H54 (cell line): ENCODE data around the gene BDNF.

Source experiments
- DNase-seq: peaks from one replicate; pipeline ENCODE4 v3.0.0; 2011; ENCODE audit warnings: low spot score, mixed read lengths; ENCODE audit not compliant: insufficient read length
- FAIRE-seq: peaks from 3 replicates; lab custom pipeline; 2011; peaks lifted over from hg19 to GRCh38; lab: Jason Lieb, UNC
- POLR2A ChIP-seq: IDR thresholded peaks from 2 replicates; pipeline ENCODE4 v1.6.1; 2011; ENCODE audit warnings: low read depth, mild to moderate bottlenecking, low read length

The BDNF gene

DNA sequence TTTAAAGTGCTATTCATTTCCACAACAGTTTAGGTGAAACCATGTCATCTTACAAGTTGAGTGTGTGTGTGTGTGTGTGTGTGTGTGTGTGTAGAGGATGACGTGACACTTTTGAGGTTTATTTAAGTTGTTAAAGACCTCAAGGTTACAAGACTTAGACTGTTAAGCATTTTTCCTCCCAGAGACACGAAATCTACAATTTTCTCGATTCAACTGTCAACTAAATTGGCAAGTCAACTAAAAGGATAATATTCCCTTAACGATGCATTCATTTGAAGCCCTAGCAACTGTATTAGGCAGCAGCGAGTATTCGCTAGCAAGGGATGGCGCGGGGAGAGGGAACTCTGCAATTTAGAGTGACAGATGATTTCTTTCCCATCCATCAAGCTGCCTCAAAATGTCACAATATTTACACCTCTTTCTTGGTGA is 17.6 kb upstream of the BDNF start:
- no peak for DNase-seq
- TF ChIP-seq POLR2A: no peak
- FAIRE-seq: no peak

DNA sequence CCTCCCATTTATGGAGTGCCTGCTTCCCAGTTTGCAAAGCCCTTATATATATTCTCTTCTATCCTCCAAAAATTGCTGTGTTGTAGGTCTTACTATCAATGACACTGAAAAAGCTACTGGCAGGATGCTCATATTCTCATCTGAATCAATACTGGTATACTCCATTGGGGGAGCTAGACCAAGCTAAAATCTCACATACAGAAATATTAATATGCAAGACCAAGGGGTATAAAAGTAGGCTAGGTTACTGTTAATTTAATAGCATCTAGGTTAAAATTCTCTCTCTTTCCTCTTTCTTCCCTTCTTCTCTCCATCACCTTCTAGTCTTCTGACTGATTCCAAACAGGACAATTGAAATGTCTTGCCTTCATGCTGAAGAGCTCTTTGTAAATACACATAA is 17.1 kb upstream of the BDNF start:
- FAIRE-seq: no peak
- no peak for DNase-seq
- TF ChIP-seq POLR2A: no peak

DNA sequence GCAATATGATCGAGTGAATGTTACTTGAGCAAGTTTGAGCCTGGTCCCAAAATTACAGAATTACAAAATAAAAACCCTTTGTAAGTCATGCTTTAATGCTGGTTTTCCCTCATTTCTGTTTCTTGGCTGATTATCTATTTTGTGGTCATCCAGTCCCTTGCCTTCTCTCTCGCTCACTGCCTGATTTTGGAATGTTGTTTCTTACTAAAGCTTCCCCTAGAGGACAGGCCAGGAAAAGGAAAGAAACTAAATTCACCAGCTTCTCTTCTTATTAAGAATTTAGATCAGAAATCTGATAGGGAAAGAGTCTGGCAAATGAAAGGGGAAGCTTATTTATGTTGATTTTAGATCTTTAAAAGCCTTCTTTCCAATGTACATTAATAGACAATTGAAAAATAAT is 16.6 kb upstream of the BDNF start:
- FAIRE-seq (no peak), DNase-seq (no peak)
- TF ChIP-seq POLR2A: no peak

DNA sequence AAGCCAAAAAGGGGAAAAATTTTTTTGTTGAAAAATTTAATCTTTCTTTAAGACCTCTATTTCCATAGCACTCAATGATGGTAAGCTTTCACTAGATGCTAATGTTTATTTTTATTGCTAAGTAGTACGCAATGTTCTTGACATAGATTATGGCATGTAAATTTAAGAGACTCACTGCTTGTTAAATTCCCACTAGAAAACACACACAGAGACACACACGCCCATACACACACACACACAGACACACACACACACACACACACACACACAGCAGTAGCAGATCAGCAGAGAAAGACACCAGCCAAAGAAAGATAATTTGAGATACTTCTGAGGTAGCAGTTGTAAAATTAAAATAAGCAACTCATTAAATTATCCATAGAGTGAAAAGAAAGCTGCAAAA is 16.0 kb upstream of the BDNF start:
- DNase-seq (no peak), FAIRE-seq (no peak)
- TF ChIP-seq POLR2A: no peak

DNA sequence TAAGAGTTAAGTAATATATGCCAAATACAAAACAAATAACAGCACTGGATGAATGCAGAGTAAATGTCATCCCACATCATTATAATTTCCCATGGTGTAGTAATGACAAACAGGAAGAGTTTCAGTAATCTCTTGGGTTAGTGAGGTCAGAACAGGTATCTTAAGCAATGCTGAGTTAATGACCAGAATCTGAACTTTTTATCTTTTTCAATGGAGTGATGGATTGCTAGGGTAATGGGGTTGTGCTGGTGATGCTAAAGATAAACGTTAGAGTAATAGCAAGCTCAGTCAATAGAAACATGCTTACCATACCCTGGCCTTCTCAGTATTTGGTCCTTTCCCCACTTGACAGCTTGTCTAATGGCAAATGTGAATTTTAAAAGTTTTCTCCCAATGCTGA is 11.5 kb upstream of the BDNF start:
- DNase-seq (no peak), FAIRE-seq (no peak)
- TF ChIP-seq POLR2A: no peak

DNA sequence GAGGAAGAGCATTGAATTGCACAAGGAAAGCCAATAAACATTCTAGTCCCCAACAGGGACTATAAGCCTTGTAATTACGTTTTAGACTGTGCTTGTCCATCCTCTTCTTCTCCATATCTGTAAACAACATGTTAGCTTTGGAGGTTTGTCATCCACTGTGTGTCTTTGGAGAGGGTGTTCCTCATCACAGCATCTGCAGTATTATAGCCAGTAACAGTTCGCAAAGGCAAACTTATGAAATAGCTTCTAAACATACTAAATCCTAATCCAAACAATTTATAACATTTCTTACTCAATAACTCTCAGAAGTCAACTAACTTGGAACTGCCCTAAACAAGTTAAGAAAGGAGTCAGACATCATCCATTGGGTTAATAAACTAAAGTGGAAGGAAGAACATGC is 10.3 kb upstream of the BDNF start:
- FAIRE-seq: no peak
- no peak for DNase-seq
- no peak for TF ChIP-seq POLR2A

DNA sequence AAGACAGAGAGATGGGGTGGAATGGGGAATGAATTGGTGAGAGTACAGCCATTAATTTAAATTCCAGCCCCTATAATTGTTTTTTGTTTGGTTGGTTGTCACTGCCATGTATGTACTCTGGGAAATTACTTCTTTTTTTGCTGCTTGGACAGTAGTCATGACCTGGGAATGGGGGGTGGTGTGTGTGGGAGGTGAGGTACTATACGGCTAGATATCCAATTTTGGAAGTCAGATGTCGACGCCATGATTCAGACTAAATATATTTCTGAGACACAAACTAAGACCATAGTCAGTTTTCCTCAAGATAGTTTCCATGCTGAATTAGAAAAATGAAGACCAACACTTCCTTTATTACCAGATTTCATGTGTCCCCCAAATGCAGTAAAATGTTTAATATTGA is 7.4 kb upstream of the BDNF start:
- TF ChIP-seq POLR2A: no peak
- DNase-seq (no peak), FAIRE-seq (no peak)

DNA sequence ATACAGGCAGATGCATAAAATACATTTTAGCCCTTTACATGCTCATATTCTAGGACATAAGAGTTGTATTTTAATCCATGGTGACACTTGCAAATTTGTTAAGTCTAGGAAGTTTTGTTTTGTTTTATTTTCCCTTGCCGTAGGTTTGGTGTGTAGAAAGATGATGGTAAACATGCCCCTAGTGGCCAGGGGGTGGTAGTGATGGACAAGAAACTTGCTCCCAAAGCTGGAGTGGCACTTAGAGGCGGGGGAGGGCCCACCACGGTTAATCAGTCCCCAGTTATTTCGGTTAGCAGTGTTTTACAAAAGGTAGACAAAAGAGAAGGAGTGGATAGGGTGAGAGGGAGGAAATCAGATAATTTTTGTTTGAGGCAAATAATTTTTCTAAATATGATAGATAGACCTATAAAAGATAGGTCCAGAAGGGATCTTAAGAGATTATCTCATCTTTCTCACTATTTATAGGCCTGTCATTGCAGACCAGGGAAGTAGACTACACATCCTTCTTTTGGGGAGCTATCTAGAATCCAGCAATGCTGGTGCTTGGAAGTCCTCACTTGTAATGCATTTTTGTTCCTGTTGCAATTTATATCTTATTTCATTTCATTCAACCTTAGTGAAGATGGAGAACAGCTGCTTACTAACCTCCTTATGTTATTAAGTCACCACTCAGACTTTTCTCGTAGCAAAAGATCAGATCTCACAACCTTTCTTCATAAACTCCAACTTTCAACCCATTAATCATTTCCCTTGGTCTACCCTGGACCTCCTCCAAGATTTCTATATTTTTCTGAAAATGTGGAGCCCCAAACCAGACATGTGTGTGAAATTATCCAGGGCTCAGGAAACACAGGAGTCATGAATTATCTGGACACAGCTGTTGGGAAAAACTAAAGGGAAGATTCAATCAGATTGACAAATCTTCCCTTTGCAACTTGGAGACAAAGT is 5.9 kb upstream of the BDNF start:
- DNase-seq (no peak), FAIRE-seq (peak; percentile 50)
- TF ChIP-seq POLR2A: no peak

DNA sequence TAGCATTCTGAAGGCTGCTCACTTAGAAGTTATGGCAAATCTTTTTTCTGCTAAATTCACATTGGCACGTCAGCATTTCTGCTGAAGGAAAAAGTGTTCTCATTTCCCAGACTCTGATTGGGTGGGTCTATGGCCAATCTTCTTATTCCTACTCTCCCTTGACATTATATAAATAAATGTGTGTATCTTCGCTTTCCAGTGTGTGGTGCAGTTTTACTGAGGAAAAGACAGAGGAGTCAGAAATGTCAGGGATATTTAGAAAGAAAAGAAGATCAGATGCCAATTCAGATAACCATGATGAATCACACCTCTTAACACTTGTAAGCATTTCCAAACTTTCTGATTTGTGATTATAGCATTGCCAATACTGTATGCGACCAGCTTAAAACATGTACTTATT is 3.2 kb upstream of the BDNF start:
- no peak for TF ChIP-seq POLR2A
- DNase-seq: no peak
- FAIRE-seq: no peak

DNA sequence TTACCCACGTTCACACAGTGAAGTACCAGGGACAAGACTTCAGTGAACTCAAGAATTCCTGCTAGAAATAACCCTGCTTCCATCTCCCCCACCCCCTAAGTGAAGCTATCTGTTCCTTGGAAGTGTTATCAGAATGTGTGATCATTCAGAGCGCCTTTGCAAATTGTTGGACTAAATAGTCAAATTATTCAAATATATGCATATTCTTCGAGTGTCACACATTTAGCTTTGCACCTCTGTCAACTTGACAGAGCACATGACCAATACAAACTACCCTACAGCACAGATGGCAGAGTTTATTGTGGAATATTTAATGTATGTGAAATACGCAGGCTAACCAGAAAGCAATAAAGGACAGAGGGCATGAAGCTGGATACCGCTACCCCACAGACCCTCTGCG is 2.6 kb upstream of the BDNF start:
- TF ChIP-seq POLR2A: no peak
- DNase-seq (no peak), FAIRE-seq (no peak)

DNA sequence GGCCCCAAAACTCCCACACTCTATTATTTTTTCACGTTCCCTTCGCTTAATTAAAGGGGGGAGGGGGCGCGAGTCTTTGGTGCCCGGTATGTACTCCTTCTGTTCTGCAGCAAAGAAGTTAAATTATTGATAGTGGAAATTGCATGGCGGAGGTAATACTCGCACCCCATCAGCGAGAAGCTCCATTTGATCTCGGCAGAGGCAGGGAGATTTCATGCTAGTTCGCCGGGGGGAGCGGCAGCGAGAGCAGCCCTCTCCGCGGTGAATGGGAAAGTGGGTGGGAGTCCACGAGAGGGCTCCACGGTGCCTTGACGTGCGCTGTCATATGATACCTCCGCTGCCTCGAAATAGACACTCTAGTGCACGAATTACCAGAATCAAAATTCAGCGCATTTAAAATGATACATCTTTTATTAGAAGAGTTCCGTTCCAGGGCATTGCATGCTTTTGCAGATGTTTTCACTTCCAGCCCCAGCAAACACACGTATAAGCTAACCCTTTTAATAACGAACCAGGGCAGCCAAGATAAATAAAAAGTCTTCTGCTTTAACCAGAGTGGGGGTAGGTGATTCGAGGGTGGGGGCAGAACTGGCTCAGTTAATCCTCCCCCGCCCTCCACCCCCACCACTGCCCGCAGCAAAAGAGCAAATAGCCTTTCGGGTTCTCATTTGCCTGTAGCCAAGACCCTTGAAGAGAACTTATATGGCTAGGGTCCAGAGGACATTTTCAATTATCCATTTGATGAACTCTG is 1.3 kb upstream of the BDNF start:
- DNase-seq (no peak), FAIRE-seq (no peak)
- no peak for TF ChIP-seq POLR2A

DNA sequence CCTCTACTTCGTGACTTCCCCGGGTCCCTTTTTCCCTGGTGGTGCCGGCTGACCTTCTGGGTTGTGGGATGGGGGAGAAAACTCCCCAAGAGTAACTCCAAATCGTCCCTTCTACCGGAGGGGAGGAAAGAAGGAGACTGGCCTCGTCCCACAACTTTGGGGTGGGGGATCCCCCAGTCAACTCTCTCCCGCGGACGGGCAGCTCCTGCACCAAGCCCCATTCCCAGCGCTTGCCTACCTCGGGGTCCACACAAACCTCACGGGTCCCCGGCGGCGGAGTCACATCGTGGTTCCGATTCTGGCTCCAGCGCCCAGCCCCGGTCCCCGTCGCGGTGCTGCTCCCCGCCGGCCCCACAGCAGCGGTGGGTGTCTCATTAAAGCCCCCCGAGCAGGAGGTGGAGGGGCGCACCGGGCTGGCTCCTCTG is 317 bp downstream of the BDNF start:
- FAIRE-seq (no peak), DNase-seq (no peak)
- TF ChIP-seq POLR2A: no peak

DNA sequence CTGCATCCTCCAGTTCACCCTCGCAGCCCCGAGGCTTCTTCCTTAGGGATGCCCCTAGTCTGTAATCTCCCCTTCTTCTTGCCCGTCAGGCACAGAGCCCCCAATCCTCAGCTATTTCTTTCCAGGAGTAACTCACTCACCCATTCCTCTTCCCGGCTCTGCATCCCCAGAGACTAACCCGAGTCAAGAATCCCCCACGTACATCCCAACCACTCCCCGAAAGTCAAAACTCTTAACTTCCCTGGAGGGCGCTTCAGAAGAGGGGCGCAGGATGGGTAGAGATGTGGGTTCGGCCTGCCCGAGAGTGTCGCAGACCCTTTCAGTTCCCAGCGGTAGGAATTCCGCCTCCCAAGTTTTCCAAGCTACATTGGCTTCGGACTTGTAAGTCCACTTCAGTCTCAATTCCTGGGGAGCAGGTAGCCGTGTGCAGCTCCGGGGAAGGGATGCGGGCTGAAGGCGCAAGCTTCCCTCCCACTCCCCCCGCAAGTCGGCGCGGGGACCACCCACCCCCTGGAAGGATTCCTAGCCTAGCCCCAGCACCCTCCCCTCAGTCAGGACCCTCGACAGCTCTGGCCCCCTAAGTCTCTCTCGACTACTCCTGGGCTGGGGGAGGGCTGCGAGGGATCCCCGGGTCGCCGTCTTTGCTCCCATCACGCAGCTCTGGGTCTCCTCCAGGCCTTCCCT is 871 bp downstream of the BDNF start:
- no peak for DNase-seq
- FAIRE-seq: no peak
- TF ChIP-seq POLR2A: no peak

DNA sequence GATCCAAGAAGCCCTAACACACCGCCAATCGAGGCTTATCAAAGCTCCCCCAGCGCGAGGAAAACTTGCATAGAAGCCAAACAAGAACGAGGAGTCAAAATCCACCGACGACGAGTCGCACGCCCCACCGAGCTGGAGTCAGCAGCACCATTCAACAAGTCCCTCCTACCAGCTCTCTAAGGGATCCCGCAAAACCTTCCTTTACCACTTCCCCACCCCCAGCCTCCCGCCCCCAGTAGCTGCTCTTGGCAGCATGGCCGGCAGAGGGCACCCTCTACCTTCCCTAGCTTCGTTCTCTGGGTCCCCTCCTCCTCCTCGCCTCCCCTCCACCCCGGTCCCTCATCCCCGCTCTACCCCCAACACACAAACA is 1.4 kb downstream of the BDNF start:
- no peak for TF ChIP-seq POLR2A
- peak; percentile 69 for DNase-seq
- FAIRE-seq: peak; percentile 43

DNA sequence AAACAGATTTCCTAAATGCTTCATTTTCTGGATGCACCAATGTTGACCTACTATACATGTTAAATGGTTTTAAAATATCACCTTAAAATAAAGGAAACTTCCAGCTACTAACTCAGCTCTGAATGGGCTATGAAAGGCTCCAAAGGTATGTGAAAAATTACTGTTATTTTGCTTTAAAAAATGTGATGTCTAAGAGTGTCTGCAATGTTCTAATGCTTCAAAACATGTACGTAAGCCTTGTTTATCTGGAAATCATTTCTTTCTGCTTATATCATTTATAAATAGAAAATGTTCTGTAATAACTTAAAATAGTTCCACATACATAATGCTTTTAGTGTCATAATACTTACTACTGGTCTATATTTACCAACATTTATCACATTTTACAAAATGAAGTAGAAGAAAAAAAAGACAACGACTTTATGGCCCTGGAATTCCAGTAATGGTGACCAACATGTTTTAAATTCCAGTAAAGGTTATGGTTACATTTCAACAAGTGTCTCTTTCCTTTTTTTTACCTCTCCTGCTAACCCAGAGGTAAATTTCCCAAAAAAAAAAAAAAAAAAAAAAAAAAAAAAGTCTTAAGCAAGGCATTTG is 2.5 kb downstream of the BDNF start:
- TF ChIP-seq POLR2A: no peak
- FAIRE-seq (no peak), DNase-seq (no peak)
